Chondrocyte (in vitro differentiated cells): Measurements from ENCODE around the gene PCDH20. TPM values are rescaled to one million over a fixed set of nuclear protein-coding genes. Genes with fewer than 3 reads are reported as not detected.

Source experiments
- DNase-seq: peaks from one replicate; pipeline ENCODE4 v3.0.0; 2021; ENCODE audit warnings: mixed read lengths, low spot score
- H3K27ac Mint-ChIP-seq: one replicate; pipeline ENCODE4 v1.8.0; 2021; ENCODE audit warnings: mild to moderate bottlenecking, moderate library complexity, mixed read lengths; ENCODE audit not compliant: unreplicated experiment
- H3K27me3 Mint-ChIP-seq: 2 replicates; pipeline ENCODE4 v1.8.0; 2021; ENCODE audit warnings: low read depth, mixed read lengths
- H3K36me3 Mint-ChIP-seq: 2 replicates; pipeline ENCODE4 v1.8.0; 2021; ENCODE audit warnings: low read depth, mixed read lengths
- H3K4me1 Mint-ChIP-seq: 2 replicates; pipeline ENCODE4 v1.8.0; 2021; ENCODE audit warnings: low read depth, mild to moderate bottlenecking, mixed read lengths
- H3K4me3 Mint-ChIP-seq: one replicate; pipeline ENCODE4 v1.8.0; 2021; ENCODE audit warnings: mild to moderate bottlenecking, moderate library complexity, mixed read lengths; ENCODE audit not compliant: unreplicated experiment
- H3K9me3 Mint-ChIP-seq: 2 replicates; pipeline ENCODE4 v1.8.0; 2021; ENCODE audit warnings: low read depth, mixed read lengths
- CTCF ChIP-seq: fragments of 200-600 bp; sonication (generic); IDR thresholded peaks from 2 replicates; pipeline ENCODE4 v1.5.0; 2021; ENCODE audit warnings: antibody characterized with exemption, mild to moderate bottlenecking, moderate library complexity
- long read RNA-seq: library from polyadenylated mRNA; stranded (forward); transcript quantifications from one replicate; pipeline ENCODE4 v2.0.0, GENCODE V29; 2021
- total RNA-seq: library from RNA; stranded (reverse); gene quantifications from 3 replicates; pipeline ENCODE4 v1.2.1, GENCODE V29; 2021

Gene PCDH20, protein sequence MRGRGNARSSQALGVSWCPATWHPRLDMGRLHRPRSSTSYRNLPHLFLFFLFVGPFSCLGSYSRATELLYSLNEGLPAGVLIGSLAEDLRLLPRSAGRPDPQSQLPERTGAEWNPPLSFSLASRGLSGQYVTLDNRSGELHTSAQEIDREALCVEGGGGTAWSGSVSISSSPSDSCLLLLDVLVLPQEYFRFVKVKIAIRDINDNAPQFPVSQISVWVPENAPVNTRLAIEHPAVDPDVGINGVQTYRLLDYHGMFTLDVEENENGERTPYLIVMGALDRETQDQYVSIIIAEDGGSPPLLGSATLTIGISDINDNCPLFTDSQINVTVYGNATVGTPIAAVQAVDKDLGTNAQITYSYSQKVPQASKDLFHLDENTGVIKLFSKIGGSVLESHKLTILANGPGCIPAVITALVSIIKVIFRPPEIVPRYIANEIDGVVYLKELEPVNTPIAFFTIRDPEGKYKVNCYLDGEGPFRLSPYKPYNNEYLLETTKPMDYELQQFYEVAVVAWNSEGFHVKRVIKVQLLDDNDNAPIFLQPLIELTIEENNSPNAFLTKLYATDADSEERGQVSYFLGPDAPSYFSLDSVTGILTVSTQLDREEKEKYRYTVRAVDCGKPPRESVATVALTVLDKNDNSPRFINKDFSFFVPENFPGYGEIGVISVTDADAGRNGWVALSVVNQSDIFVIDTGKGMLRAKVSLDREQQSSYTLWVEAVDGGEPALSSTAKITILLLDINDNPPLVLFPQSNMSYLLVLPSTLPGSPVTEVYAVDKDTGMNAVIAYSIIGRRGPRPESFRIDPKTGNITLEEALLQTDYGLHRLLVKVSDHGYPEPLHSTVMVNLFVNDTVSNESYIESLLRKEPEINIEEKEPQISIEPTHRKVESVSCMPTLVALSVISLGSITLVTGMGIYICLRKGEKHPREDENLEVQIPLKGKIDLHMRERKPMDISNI
- total RNA-seq: 0.10 to 0.19 TPM (median 0.15 TPM) in 3 replicates
- long read RNA-seq: 0 reads

DNA sequence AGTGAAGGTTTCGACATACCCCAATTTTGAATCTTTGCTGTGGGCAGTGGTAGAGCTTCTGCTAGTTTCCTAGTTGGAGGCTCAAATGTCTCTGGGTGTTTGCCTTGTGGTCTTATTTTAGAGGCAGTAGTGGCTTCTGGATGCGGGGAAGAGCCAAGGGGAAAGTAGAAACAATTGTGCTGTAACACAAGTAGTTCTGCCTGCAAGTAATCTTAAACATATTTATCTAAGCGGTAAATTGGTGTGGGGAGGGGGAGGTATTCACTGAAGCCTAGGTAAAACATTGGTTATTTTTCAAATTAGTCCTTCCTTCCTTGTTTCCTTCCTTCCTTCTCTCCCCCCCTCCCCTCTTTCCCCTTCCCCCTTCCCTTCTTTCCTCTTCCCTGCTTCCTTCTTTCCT lies at the start of gene PCDH20:
Gene PCDH20, minus strand, starts transcription at position 101 of the 400 bp plus-strand sequence. CDS start 691 bp downstream, outside the sequence.
- Mint-ChIP-seq H3K4me3 (peak within 1 kb of the TSS; percentile 74), H3K4me1 (peaks cover 34% of the 10 kb centered on the region), H3K27me3 (peaks cover 42% of the 10 kb centered on the region), H3K27ac (no peak within 1 kb of the TSS), H3K9me3 (no peaks in the 10 kb centered on the region), H3K36me3 (no peaks in the 10 kb centered on the region)
- no peak for TF ChIP-seq CTCF
- DNase-seq: no peak

DNA sequence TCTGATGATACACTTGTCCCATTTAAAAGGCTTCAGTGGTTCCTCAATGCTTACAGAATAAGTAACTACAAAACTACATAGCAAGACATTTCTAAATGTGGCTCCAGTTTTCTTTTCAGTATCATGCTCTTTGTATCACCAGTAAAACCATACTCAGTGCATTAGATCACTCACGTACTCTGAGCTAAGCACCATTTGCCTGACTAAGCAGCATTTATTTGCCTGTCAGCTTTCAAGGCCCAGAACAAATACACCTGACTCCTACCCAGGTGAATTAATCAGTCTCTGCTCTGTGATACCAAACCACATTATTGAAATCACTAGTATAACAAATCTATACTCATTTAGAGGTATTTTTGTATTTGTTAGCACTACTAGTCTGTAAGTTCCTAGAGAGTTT lies 47.4 kb upstream of the PCDH20 start:
- peaks cover 4% of the 10 kb centered on the region for H3K27me3 Mint-ChIP-seq
- no peak for DNase-seq
- no peak overlapping the region for H3K27ac Mint-ChIP-seq
- no peaks in the 10 kb centered on the region for H3K9me3 Mint-ChIP-seq
- H3K4me1 Mint-ChIP-seq: no peaks in the 10 kb centered on the region
- H3K36me3 Mint-ChIP-seq: no peaks in the 10 kb centered on the region
- TF ChIP-seq CTCF: no peak
- no peak overlapping the region for H3K4me3 Mint-ChIP-seq

GRCh38 chr13:61453121-61453520 lies 37.5 kb upstream of the PCDH20 start:
- TF ChIP-seq CTCF: no peak
- Mint-ChIP-seq H3K36me3 (no peaks in the 10 kb centered on the region), H3K4me3 (no peak overlapping the region), H3K9me3 (peaks cover 7% of the 10 kb centered on the region), H3K4me1 (no peaks in the 10 kb centered on the region), H3K27ac (no peak overlapping the region), H3K27me3 (peaks cover 17% of the 10 kb centered on the region)
- DNase-seq: no peak

- no peaks in the 10 kb centered on the region for H3K4me1 Mint-ChIP-seq
- TF ChIP-seq CTCF: no peak
These were observed 16.4 kb upstream of the PCDH20 start for GRCh38 chr13:61432029-61432428.

DNA sequence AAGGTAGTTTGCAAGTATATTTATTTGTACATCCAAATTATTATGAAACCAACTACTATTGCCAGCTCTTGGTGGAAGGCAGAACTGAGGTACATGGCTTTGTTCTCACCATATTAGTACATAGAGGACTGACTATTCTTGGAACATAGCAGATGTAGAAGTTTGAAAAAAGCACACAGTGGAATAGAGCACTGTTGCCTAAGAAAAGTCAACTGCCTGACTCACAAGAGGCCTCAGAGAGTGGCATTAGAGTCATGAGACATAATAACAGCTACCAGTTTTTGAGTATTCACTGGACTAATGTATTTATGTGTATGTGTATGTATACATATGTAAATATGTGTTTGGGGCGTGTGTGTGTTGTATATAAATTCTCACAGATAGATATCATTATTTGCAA lies 8.3 kb upstream of the PCDH20 start:
- DNase-seq: no peak
- H3K27me3 Mint-ChIP-seq: no peaks in the 10 kb centered on the region
- H3K9me3 Mint-ChIP-seq: no peaks in the 10 kb centered on the region
- H3K4me3 Mint-ChIP-seq: no peak overlapping the region
- no peak overlapping the region for H3K27ac Mint-ChIP-seq
- TF ChIP-seq CTCF: no peak
- H3K4me1 Mint-ChIP-seq: no peaks in the 10 kb centered on the region
- H3K36me3 Mint-ChIP-seq: no peaks in the 10 kb centered on the region

More at GRCh38 chr13:61432029-61432428, 16.4 kb upstream of the PCDH20 start:
- Mint-ChIP-seq H3K4me3 (no peak overlapping the region), H3K27me3 (peaks cover 14% of the 10 kb centered on the region), H3K9me3 (no peaks in the 10 kb centered on the region), H3K36me3 (no peaks in the 10 kb centered on the region), H3K27ac (no peak overlapping the region)
- DNase-seq: no peak
